Glutamatergic neuron (in vitro differentiated cells): ENCODE data around the gene SMARCA1. TPM values are rescaled to one million over a fixed set of nuclear protein-coding genes. Genes with fewer than 3 reads are reported as not detected.

Source experiments
- DNase-seq: peaks from one replicate; pipeline ENCODE4 v3.0.0; 2022
- H3K27ac Mint-ChIP-seq: one replicate; pipeline ENCODE4 v1.8.0; 2020; ENCODE audit warnings: mild to moderate bottlenecking, mixed read lengths, inconsistent platforms; ENCODE audit not compliant: unreplicated experiment
- H3K27me3 Mint-ChIP-seq: one replicate; pipeline ENCODE4 v1.8.0; 2020; ENCODE audit warnings: mild to moderate bottlenecking, moderate library complexity, mixed read lengths, inconsistent platforms; ENCODE audit not compliant: unreplicated experiment
- H3K36me3 Mint-ChIP-seq: one replicate; pipeline ENCODE4 v1.8.0; 2020; ENCODE audit warnings: mild to moderate bottlenecking, mixed read lengths, inconsistent platforms; ENCODE audit not compliant: unreplicated experiment
- H3K4me1 Mint-ChIP-seq: one replicate; pipeline ENCODE4 v1.8.0; 2020; ENCODE audit warnings: mild to moderate bottlenecking, low read depth, mixed read lengths, inconsistent platforms; ENCODE audit not compliant: unreplicated experiment
- H3K4me3 Mint-ChIP-seq: one replicate; pipeline ENCODE4 v1.8.0; 2020; ENCODE audit warnings: mild to moderate bottlenecking, mixed read lengths, inconsistent platforms; ENCODE audit not compliant: unreplicated experiment
- H3K9me3 Mint-ChIP-seq: one replicate; pipeline ENCODE4 v1.8.0; 2020; ENCODE audit warnings: mild to moderate bottlenecking, moderate library complexity, mixed read lengths, inconsistent platforms; ENCODE audit not compliant: unreplicated experiment
- total RNA-seq: library from RNA; stranded (reverse); fragmentation: NEBNext Ultra II Directional; extraction: Animal tissue kit (Norgen Biotek cat#: 25700); gene quantifications from one replicate; pipeline ENCODE4 v1.2.1, GENCODE V29; 2021; ENCODE audit not compliant: unreplicated experiment
- TF ChIP-seq, protein P1 (sequence below): fragments of 200-600 bp; sonication (generic); IDR thresholded peaks from one replicate; pipeline ENCODE4 v1.5.0; 2021; ENCODE audit not compliant: partially characterized antibody, unreplicated experiment

Gene SMARCA1
- total RNA-seq, 1 donor from 2014 or later: 55.7 TPM

DNA sequence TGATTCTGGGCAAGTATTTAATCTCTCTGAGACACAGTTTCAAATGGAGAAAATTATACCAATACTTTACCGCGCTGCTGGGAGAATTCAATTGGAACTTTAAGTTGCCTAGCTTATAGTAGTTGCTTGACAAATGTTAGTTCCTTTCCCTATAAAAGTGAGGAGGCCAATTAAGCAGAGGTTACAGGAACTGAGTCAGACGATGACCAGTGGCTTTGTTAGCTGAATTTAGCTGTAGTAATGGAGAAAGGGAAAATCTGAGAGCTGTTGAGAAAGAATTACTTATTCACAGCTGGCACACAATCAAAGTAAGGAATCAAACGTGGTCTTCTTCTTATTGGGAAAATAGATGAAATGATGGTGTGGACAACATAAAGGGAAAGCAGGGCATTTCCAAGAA is 29.6 kb downstream of the SMARCA1 start:
- H3K27me3 Mint-ChIP-seq: no peaks in the 10 kb centered on the region
- no peak for DNase-seq
- TF ChIP-seq, protein P1, sequence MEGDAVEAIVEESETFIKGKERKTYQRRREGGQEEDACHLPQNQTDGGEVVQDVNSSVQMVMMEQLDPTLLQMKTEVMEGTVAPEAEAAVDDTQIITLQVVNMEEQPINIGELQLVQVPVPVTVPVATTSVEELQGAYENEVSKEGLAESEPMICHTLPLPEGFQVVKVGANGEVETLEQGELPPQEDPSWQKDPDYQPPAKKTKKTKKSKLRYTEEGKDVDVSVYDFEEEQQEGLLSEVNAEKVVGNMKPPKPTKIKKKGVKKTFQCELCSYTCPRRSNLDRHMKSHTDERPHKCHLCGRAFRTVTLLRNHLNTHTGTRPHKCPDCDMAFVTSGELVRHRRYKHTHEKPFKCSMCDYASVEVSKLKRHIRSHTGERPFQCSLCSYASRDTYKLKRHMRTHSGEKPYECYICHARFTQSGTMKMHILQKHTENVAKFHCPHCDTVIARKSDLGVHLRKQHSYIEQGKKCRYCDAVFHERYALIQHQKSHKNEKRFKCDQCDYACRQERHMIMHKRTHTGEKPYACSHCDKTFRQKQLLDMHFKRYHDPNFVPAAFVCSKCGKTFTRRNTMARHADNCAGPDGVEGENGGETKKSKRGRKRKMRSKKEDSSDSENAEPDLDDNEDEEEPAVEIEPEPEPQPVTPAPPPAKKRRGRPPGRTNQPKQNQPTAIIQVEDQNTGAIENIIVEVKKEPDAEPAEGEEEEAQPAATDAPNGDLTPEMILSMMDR: no peak
- H3K4me3 Mint-ChIP-seq: no peak overlapping the region
- H3K4me1 Mint-ChIP-seq: no peaks in the 10 kb centered on the region
- no peaks in the 10 kb centered on the region for H3K36me3 Mint-ChIP-seq
- H3K9me3 Mint-ChIP-seq: no peaks in the 10 kb centered on the region
- H3K27ac Mint-ChIP-seq: no peak overlapping the region

- TF ChIP-seq, protein P1: no peak
- no peaks in the 10 kb centered on the region for H3K36me3 Mint-ChIP-seq
- no peak overlapping the region for H3K4me3 Mint-ChIP-seq
- no peak for DNase-seq
- H3K4me1 Mint-ChIP-seq: no peaks in the 10 kb centered on the region
- H3K9me3 Mint-ChIP-seq: no peaks in the 10 kb centered on the region
- H3K27ac Mint-ChIP-seq: no peak overlapping the region
- H3K27me3 Mint-ChIP-seq: no peaks in the 10 kb centered on the region
Measured at GRCh38 chrX:129490330-129490729, 33.0 kb downstream of the SMARCA1 start.

DNA sequence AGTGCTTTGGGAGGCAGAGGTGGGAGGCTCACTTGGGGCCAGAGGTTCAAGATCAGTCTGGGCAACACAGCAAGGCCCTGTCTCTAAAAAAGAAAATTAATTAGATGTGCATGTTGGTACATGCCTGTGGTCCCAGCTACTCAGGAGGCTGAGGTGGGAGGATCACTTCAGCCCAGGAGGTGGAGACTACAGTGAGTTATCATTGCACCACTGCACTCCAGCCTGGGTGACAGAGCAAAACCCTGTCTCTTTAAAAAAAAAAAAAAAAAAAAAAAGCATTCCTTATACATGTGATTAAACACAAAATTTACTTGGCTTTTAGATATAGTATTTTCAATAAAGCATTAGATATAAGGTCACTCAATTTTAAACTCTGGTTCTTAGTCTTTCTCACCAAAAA is 34.9 kb downstream of the SMARCA1 start:
- Mint-ChIP-seq H3K36me3 (no peaks in the 10 kb centered on the region), H3K9me3 (no peaks in the 10 kb centered on the region), H3K4me3 (no peak overlapping the region), H3K27me3 (no peaks in the 10 kb centered on the region), H3K4me1 (no peaks in the 10 kb centered on the region), H3K27ac (no peak overlapping the region)
- no peak for DNase-seq
- TF ChIP-seq, protein P1: no peak

DNA sequence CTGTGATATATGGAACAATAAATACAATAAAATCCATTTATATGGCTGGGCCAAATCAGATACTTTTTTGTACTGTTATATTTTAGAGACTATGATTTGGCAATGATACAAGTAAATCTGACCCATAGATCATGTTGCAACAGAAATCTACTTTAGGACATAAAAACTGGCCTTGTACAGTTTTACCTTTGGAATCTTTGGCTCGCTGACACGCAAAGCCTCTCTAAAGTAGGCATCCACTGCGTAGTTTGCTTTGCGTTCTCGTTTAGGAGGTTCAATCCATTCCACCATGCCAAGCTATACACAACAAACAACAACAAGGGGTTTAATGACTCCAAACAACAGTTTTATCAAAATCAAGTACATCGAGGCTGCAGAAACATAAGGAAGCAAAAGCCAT is 42.4 kb downstream of the SMARCA1 start:
- H3K27me3 Mint-ChIP-seq: no peaks in the 10 kb centered on the region
- no peak overlapping the region for H3K4me3 Mint-ChIP-seq
- no peak overlapping the region for H3K27ac Mint-ChIP-seq
- H3K4me1 Mint-ChIP-seq: no peaks in the 10 kb centered on the region
- no peak for DNase-seq
- no peaks in the 10 kb centered on the region for H3K36me3 Mint-ChIP-seq
- H3K9me3 Mint-ChIP-seq: no peaks in the 10 kb centered on the region
- TF ChIP-seq, protein P1: no peak

DNA sequence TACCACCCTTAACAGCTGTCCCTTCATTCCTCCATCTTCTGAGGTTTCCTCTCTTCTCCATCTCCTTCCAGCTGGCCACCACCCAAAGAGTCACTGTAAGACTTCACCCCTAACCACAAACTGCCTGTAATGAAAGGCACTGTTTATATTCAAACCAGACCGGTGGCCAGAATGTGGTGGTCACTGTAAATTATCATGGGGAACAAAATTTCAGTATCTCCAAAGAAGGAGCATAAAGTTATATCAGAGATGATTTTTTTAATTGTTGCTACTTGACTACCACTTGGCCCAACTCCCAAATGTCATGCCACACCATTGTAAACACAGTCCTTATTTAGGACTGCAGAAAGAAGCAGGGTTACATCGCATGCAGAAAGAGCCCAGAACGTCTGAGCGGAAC is 44.8 kb downstream of the SMARCA1 start:
- Mint-ChIP-seq H3K4me1 (no peaks in the 10 kb centered on the region), H3K4me3 (no peak overlapping the region), H3K9me3 (no peaks in the 10 kb centered on the region), H3K27ac (no peak overlapping the region), H3K36me3 (no peaks in the 10 kb centered on the region), H3K27me3 (no peaks in the 10 kb centered on the region)
- TF ChIP-seq, protein P1: no peak
- DNase-seq: no peak
